HG03342 (cell line): ENCODE data around the gene ZBED1.
"Not testable (repeated sequence)": the region's sequence is repeated elsewhere in the genome, so short reads cannot be mapped to it uniquely, and the experiment has no call there.

Experiments
- ATAC-seq: cut with Tn5 transposase; IDR thresholded peaks from one replicate; pipeline ENCODE4 v1.9.1; 2021; ENCODE audit warnings: mild to moderate bottlenecking, moderate library complexity; ENCODE audit not compliant: unreplicated experiment

The ZBED1 gene

GRCh38 chrX:2500803-2501558, at the start of gene ZBED1, which contains the start of gene DHRSX:
TSS of gene ZBED1 (minus strand) at chrX:2500976. CDS start at chrX:2490719, 10,257 bp downstream.
TSS of gene DHRSX (minus strand) at chrX:2500976. CDS start at chrX:2500925, 51 bp downstream.
- ATAC-seq = peak; percentile 60

GRCh38 chrX:2549876-2550275, 49.1 kb upstream of the ZBED1 start:
- ATAC-seq = no peak

GRCh38 chrX:2548711-2549423, 48.1 kb upstream of the ZBED1 start:
- no peak for ATAC-seq

GRCh38 chrX:2547736-2548135, 47.0 kb upstream of the ZBED1 start:
- ATAC-seq = no peak

GRCh38 chrX:2546496-2546895, 45.7 kb upstream of the ZBED1 start:
- no peak for ATAC-seq

GRCh38 chrX:2545144-2545543, 44.4 kb upstream of the ZBED1 start:
- ATAC-seq = no peak

- ATAC-seq = no peak
Measured at GRCh38 chrX:2542826-2543521, 42.2 kb upstream of the ZBED1 start.

- no peak for ATAC-seq
Measured at GRCh38 chrX:2541603-2542002, 40.8 kb upstream of the ZBED1 start.

GRCh38 chrX:2540426-2540947, 39.7 kb upstream of the ZBED1 start:
- ATAC-seq = no peak

- no peak for ATAC-seq
Measured at GRCh38 chrX:2539586-2539985, 38.8 kb upstream of the ZBED1 start.

- no peak for ATAC-seq
Measured at GRCh38 chrX:2538031-2538757, 37.4 kb upstream of the ZBED1 start.

GRCh38 chrX:2536974-2537373, 36.2 kb upstream of the ZBED1 start:
- ATAC-seq = no peak

- ATAC-seq = no peak
Measured at GRCh38 chrX:2536141-2536540, 35.4 kb upstream of the ZBED1 start.

- not testable (repeated sequence) for ATAC-seq
Measured at GRCh38 chrX:2534261-2535021, 33.7 kb upstream of the ZBED1 start.

GRCh38 chrX:2533424-2533823, 32.6 kb upstream of the ZBED1 start:
- ATAC-seq = no peak

- ATAC-seq = no peak
Measured at GRCh38 chrX:2526390-2526789, 25.6 kb upstream of the ZBED1 start.

- ATAC-seq = no peak
Measured at GRCh38 chrX:2523911-2524310, 23.1 kb upstream of the ZBED1 start.

GRCh38 chrX:2521927-2522386, 21.2 kb upstream of the ZBED1 start:
- ATAC-seq = peak; percentile 29

- peak; percentile 78 for ATAC-seq
Measured at GRCh38 chrX:2521092-2521926, 20.5 kb upstream of the ZBED1 start.
